PC-9 (cell line): ENCODE measurements around the gene BCL6. TPM values are rescaled to one million over a fixed set of nuclear protein-coding genes. Genes with fewer than 3 reads are reported as not detected.

ENCODE experiments used
- BruUV-seq: library from RNA; stranded (reverse); fragments of 400-500 nt; replicated peaks from 2 replicates; lab custom pipeline; 2021; lab: Mats Ljungman, UMichigan
- CTCF ChIA-PET: fragments of 300-600 bp; sonication (Branson Sonifier 250); formaldehyde crosslinking; loops from one replicate; lab custom pipeline; 2022; ENCODE audit warnings: antibody characterized with exemption; lab: Charles Lee
- POLR2A ChIA-PET: fragments of 300-600 bp; sonication (Branson Sonifier 250); formaldehyde crosslinking; loops from one replicate; lab custom pipeline; 2022; ENCODE audit warnings: antibody characterized with exemption; ENCODE audit not compliant: unreplicated experiment; lab: Charles Lee
- DNase-seq, 2 experiments: peaks; one replicate each; pipeline versions ENCODE4 v3.0.0 to v3.0.0-alpha.2; 2015 to 2022; ENCODE audit warnings: mixed read lengths in 1 of 2
- H2AFZ ChIP-seq: fragments of 200-600 bp; sonication (generic); 2 replicates; pipeline ENCODE4 v1.8.1; 2017; ENCODE audit warnings: antibody characterized with exemption
- H3F3A ChIP-seq: fragments of 200-600 bp; sonication (generic); 2 replicates; pipeline ENCODE4 v1.8.1; 2017; ENCODE audit warnings: antibody characterized with exemption, mild to moderate bottlenecking, low read depth; ENCODE audit not compliant: insufficient read depth
- H3K27ac ChIP-seq: fragments of 200-600 bp; sonication (generic); 2 replicates; pipeline ENCODE4 v1.6.1; 2016; ENCODE audit warnings: mixed run types
- H3K27me3 ChIP-seq: fragments of 200-600 bp; sonication (generic); 2 replicates; pipeline ENCODE4 v1.6.1; 2016; ENCODE audit warnings: low read depth, mixed run types; ENCODE audit not compliant: insufficient read depth
- H3K36me3 ChIP-seq: fragments of 200-600 bp; sonication (generic); 2 replicates; pipeline ENCODE4 v1.6.1; 2016; ENCODE audit warnings: low read depth, mixed run types
- H3K4me1 ChIP-seq: fragments of 200-600 bp; sonication (generic); replicated peaks from 2 replicates; pipeline ENCODE4 v1.6.1; 2016; ENCODE audit warnings: mixed run types; ENCODE audit not compliant: insufficient read depth
- H3K4me2 ChIP-seq: fragments of 200-600 bp; sonication (generic); 2 replicates; pipeline ENCODE4 v1.6.1; 2017; ENCODE audit warnings: mixed run types
- H3K4me3 ChIP-seq: fragments of 200-600 bp; sonication (generic); 2 replicates; pipeline ENCODE4 v1.6.1; 2016; ENCODE audit warnings: mixed run types
- H3K79me2 ChIP-seq: fragments of 200-600 bp; sonication (generic); 2 replicates; pipeline ENCODE4 v1.6.1; 2017; ENCODE audit warnings: low read depth, mixed run types
- H3K9me2 ChIP-seq: fragments of 200-600 bp; sonication (generic); 2 replicates; pipeline ENCODE4 v1.8.1; 2017; ENCODE audit warnings: mild to moderate bottlenecking; ENCODE audit not compliant: insufficient read depth
- H3K9me3 ChIP-seq: fragments of 200-600 bp; sonication (generic); 2 replicates; pipeline ENCODE4 v1.8.1; 2016; ENCODE audit warnings: low read depth; ENCODE audit not compliant: insufficient read depth
- H4K20me1 ChIP-seq: fragments of 200-600 bp; sonication (generic); 2 replicates; pipeline ENCODE4 v1.8.1; 2017; ENCODE audit not compliant: insufficient read depth
- CTCF ChIP-seq: fragments of 200-600 bp; sonication (generic); conservative IDR thresholded peaks from 2 replicates; pipeline ENCODE4 v1.6.1; 2017; ENCODE audit warnings: mixed run types, antibody characterized with exemption, mild to moderate bottlenecking, moderate library complexity
- EZH2 ChIP-seq: fragments of 200-600 bp; sonication (generic); IDR thresholded peaks from 2 replicates; pipeline ENCODE4 v1.8.0; 2017; ENCODE audit warnings: antibody characterized with exemption, low read depth
- intact Hi-C: fragments of 100-400 bp; cut with micrococcal nuclease; formaldehyde crosslinking; loops from one replicate; pipeline ENCODE4 v1.10.0; 2022; ENCODE audit not compliant: unreplicated experiment
- total RNA-seq: library from RNA; stranded (reverse); gene quantifications from 2 replicates; pipeline ENCODE4 v1.2.3, GENCODE V29; 2021

BCL6 gene
- total RNA-seq, 1 experiment from 2014 or later = 42.2 TPM

DNA sequence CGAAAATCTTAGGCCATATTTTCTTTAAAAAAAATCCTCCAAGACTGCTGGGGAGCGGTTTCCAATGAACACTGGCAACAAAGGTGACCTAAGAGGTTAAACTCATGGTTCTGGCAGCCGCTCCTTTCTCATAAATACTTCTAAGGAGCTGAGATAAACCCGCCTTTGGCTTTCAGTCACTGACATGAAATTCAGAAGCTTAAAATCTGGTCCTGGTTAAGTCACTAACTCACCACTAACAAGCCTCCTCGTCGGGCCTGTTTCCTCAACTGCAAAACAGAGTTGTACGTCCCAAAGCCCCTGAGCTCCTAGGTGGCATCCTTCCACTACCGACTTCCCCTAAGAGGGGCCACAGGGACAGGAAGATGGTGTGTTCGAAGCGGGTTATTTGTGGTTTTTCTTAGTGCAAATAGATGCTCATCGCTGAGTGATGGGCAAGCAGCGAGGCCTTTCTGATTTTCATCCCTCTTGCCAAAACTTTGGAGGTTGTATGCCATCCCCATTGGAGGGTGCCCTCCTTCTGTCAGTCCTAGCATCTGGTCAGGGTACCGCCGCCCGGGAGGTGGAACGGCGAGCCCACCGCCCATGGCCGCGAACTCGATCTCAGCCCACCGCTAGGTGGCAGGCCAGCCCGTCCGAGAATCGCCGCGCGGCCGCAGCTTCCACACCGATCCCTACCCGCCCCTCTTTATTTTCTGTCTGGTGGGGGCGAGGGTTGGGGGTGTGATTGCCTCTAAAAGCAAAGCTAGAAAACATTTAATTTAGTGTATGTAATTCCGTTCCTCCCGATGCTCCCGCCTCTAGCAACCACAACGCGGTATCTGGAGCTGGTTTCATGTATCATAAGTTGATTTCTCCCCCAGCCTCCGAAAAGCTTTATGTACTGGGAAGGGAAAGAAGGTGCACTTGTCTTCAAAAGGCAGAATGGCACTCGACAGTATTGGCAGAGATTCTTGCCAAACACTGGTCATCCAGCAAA is 4.6 kb downstream of the BCL6 start:
- ChIA-PET POLR2A (interaction anchor here (0.5 to 0.7 kb wide), 4 partner anchors 424 to 1593 kb away, joined by 3 to 8 read pairs (median 4); no protein-coding TSS in a partner anchor), CTCF (interaction anchor here (0.5 to 4.6 kb wide), 31 partner anchors 9 to 1528 kb away, joined by 3 to 129 read pairs (median 3); no protein-coding TSS in a partner anchor)
- Histone ChIP-seq H2AFZ (peak overlapping the region; percentile 67), H3K36me3 (peaks cover 10% of the 10 kb centered on the region), H4K20me1 (peaks cover 40% of the 10 kb centered on the region), H3K9me3 (no peaks in the 10 kb centered on the region), H3K4me2 (peak overlapping the region; percentile 99), H3K9me2 (no peaks in the 10 kb centered on the region), H3K4me3 (peak overlapping the region; percentile 88), H3K79me2 (peaks cover 96% of the 10 kb centered on the region), H3K27ac (peak overlapping the region; percentile 94), H3K4me1 (peaks cover 55% of the 10 kb centered on the region), H3K27me3 (no peaks in the 10 kb centered on the region), H3F3A (peaks cover 21% of the 10 kb centered on the region; the same call in 1 of the 2 replicates)
- peak; percentile 66 to 68 for DNase-seq
- intact Hi-C loops = loop anchor here (5.0 to 10.0 kb wide), 5 partner anchors 622 to 1652 kb away; no protein-coding TSS in a partner anchor
- peak; percentile 99 for TF ChIP-seq CTCF
- TF ChIP-seq EZH2 = no peak
- BruUV-seq = no TSS peak

GRCh38 chr3:187739561-187740332 is 5.5 kb downstream of the BCL6 start:
- H3K79me2 ChIP-seq = peaks cover 100% of the 10 kb centered on the region
- H3F3A ChIP-seq = peaks cover 21% of the 10 kb centered on the region; the same call in 1 of the 2 replicates
- BruUV-seq = no TSS peak
- H3K36me3 ChIP-seq = peaks cover 20% of the 10 kb centered on the region
- H3K4me3 ChIP-seq = peak overlapping the region; percentile 88; the same call in 1 of the 2 replicates
- peaks cover 55% of the 10 kb centered on the region for H3K4me1 ChIP-seq
- no peaks in the 10 kb centered on the region for H3K27me3 ChIP-seq
- ChIA-PET POLR2A (interaction anchor here (0.6 kb wide), 2 partner anchors 19 to 425 kb away, joined by 3 to 6 read pairs; no protein-coding TSS in a partner anchor), CTCF (interaction anchor here (0.6 to 4.6 kb wide), 19 partner anchors 10 to 1409 kb away, joined by 3 to 129 read pairs (median 4); no protein-coding TSS in a partner anchor)
- TF ChIP-seq CTCF (peak; percentile 54; the same call in 1 of the 2 replicates), EZH2 (no peak)
- peak overlapping the region; percentile 99 for H3K4me2 ChIP-seq
- no peaks in the 10 kb centered on the region for H3K9me3 ChIP-seq
- no peaks in the 10 kb centered on the region for H3K9me2 ChIP-seq
- peak in 1 of 2 experiments; percentile 86 for DNase-seq
- no peak overlapping the region for H2AFZ ChIP-seq
- peaks cover 47% of the 10 kb centered on the region for H4K20me1 ChIP-seq
- H3K27ac ChIP-seq = no peak overlapping the region
- intact Hi-C loops = loop anchor here (2.0 to 10.0 kb wide), 10 partner anchors 623 to 1653 kb away; no protein-coding TSS in a partner anchor
